GM21786 (cell line): Measurements from ENCODE around the gene PDE7B.

Experiments
- ATAC-seq: cut with Tn5 transposase; IDR thresholded peaks from one replicate; pipeline ENCODE4 v1.9.1; 2021; ENCODE audit not compliant: unreplicated experiment

PDE7B gene

DNA sequence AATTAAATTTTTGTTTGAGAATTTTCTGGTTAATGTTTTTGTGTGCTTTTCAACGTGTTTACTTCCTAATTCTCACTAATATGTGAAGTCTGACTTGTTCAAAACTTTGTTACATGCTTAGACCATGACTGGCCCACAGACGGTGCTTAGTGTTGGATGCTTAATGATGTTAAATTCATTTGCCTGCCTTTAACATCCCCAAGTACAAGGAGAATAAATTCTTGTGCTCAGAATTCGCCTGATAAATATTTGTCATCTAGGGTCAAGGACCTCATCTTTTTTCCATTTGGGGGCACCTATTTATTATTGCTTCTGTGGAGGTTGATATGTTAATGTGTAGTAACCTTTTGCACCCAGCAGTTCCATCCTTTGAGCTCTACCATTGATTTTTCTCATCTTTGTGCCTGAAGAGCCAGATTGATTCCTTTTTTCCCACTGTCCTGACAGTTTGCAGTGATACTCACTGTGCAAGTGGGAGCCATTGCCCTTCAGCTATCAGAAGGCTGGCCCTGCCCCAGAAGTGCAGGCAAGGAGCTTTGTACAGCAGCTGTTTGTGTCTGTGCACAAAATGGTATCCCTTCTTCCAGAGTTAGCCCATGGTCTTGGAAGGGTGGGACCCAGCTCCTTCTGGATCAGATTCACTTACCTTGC, 170.8 kb downstream of the PDE7B start:
- no peak for ATAC-seq

DNA sequence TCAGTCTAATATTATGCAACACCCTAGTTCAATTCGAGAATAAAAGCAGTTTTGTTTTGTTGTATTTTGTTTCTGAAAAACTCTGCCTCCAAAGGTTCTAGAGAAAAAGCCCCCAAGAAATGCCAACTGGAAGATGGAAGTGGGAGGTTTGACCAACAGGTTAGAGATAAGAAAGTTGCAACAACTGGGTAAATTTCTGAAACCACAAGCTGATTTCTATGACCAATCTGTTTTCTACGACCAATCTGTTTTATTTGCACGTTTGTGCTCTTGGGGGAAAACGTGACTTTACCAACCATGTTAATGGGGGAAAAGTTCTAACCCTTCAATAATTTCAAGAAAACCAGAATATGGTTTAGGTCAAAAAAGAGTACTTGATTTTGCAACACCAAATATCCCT, 173.2 kb downstream of the PDE7B start:
- no peak for ATAC-seq

DNA sequence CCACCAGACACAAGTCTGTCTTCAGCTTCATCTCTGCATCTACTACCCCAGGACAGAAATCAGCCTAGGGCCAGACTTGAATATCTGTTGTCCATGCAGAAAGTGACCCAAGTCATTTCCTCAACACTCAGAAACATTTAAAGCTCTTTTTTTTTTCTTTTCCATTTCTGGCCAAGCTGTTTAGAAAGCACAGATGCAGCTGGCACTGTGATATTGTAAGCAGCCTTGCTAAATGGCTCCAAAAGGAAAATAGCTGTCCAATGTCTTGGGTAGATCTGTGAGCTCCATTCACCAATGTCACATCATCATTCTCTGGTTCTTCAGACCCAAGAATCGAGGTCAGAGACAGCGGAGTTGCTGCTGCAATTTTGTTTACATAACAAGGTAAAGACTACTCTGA, 174.2 kb downstream of the PDE7B start:
- ATAC-seq: no peak

DNA sequence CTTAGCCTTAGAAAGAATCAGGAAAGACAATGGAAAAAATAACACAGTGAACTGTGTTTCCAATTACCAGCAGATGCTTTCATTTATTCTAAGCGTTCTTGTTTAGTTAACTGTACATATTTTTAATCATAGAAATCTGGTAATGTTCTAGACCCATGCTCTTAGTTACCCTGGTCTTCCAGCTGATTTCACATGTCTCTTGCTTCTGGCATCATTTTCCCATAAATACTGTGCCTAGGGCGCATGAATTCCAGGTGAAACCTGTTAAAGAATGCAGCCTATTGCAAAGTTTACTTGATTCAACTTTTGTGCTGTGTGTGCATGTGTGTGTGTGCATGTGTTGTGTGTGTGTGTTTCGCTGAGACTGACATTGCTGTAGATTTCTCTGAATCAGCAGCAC, 178.6 kb downstream of the PDE7B start:
- ATAC-seq: no peak

DNA sequence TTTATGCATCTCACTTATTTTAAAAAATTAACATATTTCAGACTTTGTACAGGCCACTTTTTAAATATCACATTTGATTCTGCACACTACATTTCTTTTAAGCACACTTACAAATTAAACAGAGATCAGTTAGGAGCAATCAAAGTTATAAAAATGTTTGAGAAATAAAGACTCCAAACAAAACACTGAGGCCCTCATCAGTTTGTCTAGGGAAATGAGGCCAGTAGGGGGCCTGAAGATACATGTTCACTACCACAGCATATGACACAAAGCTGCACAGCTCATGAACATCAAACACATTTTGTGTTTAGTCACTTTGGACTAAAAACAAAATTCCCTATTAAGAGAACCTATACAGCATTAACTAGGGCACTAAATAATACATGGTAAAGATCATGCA, 180.5 kb downstream of the PDE7B start:
- no peak for ATAC-seq

DNA sequence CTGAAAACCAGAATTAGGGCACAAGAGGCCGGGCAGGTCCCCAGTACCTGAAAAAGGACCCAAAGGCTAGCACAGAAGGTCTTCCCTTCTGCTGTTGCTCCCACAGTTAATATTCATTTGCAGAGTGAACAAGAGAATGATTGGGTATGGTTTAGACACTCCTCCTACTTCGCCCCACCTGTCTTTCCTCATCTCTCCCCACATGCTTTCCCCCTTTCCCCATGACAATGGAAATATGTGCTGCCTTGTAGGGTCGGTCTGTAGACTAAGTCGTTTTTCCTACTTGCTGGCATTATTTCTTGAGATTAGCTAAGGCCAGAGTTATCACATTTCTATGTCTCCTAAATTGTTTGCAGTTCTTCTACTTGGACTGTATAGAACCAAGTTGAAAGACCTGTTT, 181.9 kb downstream of the PDE7B start:
- no peak for ATAC-seq

DNA sequence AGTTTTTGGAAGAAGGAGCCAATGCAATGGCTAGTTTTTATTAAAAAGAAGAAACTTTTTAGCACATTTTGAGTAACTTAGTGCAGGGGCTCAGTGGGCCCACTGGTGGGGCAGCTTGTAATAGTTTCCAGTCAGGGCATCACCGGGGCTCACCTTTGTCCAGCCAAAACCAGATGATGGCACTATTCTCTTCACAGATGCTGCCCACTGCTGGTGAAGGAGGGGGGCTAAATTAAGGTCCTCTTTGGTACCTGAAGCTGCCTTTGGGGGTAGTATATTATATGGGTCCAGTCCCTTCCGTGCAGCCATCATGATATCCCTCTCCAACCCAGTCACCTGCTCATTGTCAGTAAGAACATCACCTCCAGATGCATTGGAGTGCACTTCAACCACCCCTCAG, 182.9 kb downstream of the PDE7B start:
- no peak for ATAC-seq

DNA sequence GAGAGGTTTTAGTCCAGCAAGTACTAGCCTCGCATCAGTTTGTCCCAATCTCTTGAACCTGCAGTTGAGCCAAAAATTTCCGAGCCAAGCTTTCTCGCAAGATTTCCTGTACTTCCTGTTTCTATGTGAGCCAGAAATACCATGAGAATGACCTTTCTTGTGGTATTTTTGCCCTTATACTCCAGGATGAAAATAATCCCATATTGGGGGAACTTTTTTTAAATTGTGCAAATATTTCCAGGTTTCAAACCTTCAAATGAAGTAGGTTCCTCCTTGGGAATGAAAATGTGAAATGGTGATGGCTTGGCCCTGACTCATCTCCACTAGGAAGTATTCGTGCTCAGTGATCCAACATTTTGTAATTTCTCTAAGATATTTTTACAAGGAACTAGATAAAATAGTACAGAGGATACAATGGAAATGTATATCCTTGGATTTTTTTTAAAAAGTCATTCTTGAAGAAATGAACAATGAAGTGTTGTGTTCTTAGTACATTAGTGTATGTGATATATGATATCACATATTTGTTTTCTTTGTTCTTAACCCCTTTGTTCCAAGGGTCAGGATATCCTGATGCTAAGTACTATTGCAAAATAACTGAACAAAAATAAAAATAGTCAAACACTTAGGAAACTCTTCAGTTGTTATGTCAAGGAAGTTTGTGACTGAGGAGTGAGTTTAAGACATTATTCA, 184.0 kb downstream of the PDE7B start:
- no peak for ATAC-seq

DNA sequence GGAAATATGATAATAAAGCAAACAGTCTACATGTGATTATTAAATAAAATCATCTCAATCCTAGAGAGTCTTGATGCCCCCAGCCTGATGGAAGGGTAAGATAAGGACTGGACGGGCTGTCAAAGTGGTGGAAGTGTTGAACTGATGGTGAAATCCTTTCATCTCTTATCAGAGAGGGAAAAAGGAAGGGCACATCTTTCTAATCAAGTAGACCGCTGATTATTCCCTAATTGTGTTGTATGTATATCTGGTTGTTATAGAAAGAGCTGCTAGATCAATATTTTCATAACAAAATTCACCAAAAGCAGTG, 184.5 kb downstream of the PDE7B start:
- ATAC-seq: no peak

DNA sequence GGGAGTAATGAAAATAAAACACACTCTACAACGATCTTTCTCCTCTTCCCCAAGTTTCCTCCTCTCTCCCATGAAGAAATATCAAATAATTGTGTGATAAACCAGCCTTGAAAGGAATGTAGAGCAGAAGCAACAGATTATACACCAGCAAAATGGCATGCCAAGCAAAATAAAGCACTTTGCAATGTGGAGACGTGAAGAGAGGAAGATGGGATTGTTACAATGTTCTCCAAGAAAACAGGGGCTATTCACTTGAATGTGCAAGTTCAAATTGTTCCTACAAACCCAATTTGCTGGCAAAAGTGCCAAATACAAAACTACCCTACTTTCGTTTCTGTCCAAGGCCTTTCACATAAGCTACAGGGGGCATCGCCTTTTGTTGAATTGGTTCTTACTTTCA, 185.1 kb downstream of the PDE7B start:
- no peak for ATAC-seq

DNA sequence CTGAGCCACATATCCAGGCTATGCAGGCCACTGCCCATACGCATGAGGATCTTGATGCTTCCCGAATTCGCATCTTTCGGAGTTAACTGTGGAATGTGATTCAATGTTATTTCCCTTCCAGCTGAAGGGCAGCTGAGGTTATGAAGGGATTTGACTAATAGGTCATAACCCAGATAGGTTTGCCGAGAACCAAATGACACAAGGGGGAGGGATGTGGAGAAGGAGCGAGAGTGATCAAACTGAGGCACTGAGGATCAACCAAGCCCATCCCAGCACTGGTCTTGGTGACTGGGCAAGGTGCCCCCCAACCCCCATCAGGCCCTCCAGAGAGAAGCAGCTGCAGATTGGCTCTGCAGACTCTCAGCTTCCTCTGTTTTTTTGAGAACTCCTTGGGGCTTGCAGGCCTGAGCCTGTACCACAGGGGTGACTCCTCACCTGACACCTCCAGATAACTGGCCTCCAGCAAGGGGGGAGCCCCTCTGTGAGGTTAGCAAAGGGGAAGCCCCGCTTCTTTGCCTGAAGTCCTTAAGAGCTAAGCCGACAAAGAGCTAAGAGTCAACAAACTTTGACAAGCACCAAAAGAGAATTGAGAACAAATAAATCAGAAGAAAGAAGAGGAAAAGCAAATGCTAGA, 185.9 kb downstream of the PDE7B start:
- ATAC-seq: no peak

DNA sequence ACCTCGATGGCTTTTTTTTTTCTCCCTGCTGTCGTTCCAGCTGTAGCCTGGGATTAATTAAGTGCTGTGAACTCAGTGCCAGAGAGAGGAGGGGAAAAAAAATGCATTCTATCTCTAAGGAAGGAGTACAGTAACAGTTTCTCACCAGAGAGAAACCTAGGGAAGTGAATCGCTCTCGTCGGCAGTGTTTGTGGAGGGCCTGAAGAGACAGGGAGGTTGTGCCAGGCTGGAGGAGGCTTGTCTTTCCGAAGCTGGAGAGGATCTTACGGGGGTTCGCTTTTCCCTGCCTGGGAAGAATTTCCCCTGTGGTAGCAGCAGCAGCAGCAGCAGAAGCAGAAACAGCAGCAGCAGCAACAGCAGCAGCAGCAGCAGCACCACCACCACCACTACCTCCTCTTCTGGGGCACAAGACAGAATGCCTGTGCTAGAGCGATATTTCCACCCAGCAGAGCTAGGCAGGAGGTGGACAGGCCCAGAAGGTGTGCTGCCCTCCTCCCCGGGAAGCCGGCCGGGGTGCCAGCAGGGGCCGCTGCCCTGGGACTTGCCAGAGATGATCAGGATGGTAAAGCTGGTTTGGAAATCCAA, 186.5 kb downstream of the PDE7B start:
- ATAC-seq: no peak

DNA sequence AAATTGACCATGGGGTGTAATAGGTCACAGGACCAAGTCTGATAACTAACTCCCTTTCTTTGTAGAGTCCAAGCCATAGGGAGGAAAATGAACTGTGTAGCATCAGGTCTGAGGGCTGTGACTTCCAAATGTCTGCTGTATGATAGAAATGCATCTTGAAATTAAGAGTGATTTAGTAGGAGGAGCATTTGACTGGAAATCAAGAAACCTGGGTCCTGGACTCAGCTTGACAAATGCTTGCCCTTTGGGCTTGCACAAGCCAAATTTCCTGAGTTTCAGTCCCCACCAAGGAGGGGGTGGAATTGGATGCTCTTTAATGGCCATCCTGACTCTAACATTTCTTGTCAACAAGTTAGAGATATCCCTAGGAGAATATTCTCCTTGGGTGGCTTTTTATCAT, 187.0 kb downstream of the PDE7B start:
- no peak for ATAC-seq

DNA sequence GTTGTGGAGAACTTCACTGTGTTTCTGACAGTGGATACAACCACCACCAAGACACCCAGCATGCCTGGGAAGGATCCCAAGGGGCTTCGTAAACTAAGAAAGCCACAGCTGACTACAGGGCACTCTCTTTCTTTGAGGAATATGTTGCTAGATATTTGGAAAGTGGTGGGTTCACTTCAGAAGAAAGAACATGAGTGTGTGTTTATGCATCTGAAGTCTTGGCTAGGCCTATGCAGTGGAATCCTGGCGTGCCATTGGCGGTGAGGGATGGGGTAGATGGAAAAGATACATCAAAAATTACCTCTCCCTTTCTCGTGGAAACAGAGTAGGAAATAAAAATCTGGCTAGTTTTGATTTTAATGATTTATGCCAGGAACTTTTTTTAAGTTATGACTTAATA, 187.7 kb downstream of the PDE7B start:
- ATAC-seq: no peak

DNA sequence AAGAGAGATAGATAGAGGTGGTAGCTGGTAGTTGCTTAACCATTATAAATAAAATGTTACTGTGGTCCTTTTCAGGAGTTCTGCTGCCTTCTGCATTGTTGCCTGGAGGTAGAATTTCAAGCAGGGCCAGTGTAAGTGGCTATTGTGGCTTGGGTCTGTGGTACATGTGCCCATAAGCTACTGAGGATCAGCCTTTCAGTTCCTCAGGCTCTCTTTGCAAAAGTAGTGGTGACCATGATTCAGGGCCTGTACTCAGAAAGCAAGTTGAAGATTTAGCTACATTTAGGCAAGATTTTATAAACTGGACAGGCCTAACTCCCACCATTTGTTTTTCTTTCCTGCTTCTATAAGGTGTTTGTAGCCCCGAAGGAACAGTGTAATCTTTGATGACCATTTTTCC, 199.0 kb downstream of the PDE7B start:
- no peak for ATAC-seq

DNA sequence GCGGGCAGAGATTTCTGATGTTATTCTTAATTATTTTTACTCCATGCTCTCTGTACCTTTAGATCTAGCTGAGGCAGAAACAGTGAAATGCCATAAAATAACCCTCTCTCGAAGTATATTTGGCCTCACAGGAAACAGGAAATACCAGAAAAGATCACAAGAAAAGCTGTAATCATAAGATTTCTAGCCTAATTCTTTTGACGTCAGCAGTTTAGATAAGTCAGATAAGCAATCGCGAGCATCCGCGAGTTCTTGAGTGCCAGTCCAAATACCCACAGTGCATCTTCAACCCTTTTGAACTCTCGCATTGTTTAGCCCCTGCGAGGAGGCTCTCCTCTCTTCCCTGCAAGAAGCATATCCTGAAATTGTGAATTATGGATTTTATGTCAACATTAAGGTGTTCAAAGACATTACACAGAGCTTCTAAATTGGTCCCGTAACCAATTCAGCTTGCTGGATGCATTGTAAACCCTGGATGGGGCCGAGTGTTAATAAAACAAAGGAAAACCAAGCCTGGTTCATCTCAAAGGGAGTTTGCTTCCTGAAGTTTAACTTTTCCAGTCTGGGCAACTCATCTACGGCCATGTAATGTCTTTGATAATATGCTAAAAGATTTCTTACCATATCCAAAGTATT, 199.8 kb downstream of the PDE7B start:
- no peak for ATAC-seq

DNA sequence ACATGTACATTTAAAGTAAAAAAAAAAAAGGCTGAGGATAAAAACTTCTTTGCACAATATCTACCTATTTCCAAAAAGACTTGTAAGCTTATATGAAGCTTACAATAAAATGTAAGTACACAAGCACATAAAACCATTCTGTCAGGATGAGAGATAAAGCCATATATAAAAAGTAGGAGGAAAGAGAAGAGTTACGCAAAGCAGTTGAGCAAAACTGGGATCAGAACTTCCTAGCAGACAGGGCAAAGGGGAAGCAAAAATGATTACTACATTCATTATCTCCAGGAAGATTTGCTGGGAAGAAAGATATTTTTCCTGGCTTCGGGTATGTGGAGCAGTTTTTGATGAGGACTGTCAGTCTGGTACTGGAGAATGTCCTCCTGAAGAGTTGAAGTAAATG, 200.5 kb downstream of the PDE7B start:
- ATAC-seq: no peak

DNA sequence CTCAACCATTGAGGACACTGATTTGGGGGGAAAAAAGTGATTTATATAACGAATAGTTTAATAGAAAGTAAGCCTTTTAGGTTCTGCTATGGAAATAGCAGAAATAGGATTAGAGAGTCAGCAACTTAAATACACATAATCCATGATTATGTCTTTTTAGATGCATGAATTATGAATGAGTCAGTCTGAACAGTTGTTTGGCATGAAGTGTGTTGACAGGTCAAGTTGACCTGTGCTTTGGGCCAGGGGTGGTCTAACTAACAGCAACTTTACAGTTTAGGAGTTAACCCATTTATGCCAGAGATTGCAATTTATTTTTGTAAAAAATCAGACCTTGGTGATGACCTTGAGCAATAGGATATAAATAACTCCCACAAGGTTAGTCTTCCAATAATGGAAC, 207.4 kb downstream of the PDE7B start:
- no peak for ATAC-seq

DNA sequence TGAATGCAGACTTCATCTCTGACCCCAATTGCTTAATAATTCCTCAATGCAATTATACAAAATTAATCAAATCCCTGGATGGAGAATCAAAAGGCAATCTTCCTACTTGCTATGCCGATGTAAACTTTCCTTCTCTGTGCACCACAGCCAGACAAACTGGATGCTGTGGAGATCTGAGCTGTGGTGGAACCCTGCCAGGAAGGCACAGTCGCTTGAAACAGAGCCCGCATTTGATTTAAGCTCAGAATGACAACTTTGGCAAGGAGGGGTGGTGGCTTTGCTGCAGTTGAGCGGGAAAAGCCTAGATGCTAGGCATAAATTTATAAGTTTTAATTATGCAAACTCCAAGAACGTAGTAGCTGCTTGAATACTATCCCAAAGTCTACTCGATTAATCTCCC, 207.8 kb downstream of the PDE7B start:
- no peak for ATAC-seq

DNA sequence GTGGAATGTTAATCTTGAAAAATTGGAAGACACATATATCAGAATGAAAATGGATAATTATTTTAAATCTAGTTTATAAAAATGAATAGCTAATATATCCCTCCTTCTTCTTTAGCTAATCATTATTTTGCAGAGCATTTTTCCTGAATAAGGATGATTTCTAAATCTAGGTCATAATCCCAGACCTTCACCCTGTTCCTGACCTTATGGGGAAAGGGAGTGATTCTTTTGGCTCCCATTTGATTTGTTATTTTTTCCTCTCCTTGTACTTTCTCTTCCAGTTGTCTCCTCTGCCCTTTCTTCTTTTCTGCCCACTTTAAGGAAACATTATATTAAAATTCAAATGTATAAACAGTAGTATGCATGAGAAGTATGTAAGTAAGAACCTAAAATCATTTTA, 208.6 kb downstream of the PDE7B start:
- ATAC-seq: no peak

DNA sequence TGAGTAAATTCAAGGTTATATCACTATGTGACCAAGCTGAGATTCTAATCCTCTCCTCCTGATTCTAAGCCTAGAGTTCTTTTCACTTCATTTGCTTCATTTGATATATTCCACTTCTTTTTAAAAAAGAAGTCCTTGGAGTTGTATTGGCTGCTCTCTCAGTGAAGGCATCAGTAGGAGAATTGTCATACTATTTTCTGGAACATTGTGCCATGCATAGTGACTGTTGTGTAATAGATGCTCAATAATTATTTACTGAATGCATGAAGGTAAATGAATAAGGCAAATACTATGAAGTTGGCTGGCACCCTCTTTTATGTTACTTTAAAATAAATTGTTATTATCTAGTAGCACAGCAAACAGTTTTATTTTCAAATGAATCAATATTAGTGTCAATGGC, 209.3 kb downstream of the PDE7B start:
- ATAC-seq: no peak

DNA sequence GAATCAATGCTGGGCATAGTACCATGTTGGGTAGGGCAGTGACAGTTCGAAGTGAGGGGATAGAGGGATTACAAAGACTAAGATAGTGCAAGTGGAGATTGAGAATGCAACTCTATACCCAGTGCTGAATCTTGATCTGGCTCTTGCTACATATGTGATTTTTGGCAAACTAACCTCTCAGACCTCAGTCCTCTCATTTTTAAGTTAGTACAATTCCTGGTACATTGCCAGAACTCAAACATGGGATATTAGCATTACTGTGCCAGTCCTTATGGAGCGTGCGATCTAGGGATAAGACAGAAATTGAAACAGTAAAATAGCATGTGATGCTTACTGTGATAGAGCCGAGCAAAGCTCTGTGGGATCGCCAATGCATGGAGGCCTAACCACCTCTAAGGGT, 210.2 kb downstream of the PDE7B start:
- ATAC-seq: no peak
